IgD-negative memory B cell (primary cell): ENCODE data around the gene FCN2. TPM values are rescaled to one million over a fixed set of nuclear protein-coding genes. Genes with fewer than 3 reads are reported as not detected.
"Not testable (repeated sequence)": the region's sequence is repeated elsewhere in the genome, so short reads cannot be mapped to it uniquely, and the experiment has no call there.

Source experiments
- H3K27ac Mint-ChIP-seq, 3 donors: one replicate each; pipeline ENCODE4 v1.8.0; 2020 to 2022; ENCODE audit warnings: mild to moderate bottlenecking in 3 of 3, mixed read lengths in 3 of 3, moderate library complexity in 1 of 3
- H3K27me3 Mint-ChIP-seq: one replicate; pipeline ENCODE4 v1.8.0; 2021; ENCODE audit warnings: mixed read lengths
- H3K36me3 Mint-ChIP-seq: one replicate; pipeline ENCODE4 v1.8.0; 2020; ENCODE audit warnings: mild to moderate bottlenecking, mixed read lengths
- H3K4me1 Mint-ChIP-seq, 3 donors: one replicate each; pipeline ENCODE4 v1.8.0; 2020 to 2022; ENCODE audit warnings: mixed read lengths in 3 of 3, mild to moderate bottlenecking in 1 of 3
- H3K4me3 Mint-ChIP-seq, 4 donors: one replicate each; pipeline ENCODE4 v1.8.0; 2020 to 2022; ENCODE audit warnings: mild to moderate bottlenecking in 4 of 4, mixed read lengths in 4 of 4, moderate library complexity in 3 of 4
- H3K9me3 Mint-ChIP-seq, 3 donors: one replicate each; pipeline ENCODE4 v1.8.0; 2020 to 2021; ENCODE audit warnings: mixed read lengths in 3 of 3, mild to moderate bottlenecking in 1 of 3
- polyA plus RNA-seq: library from polyadenylated mRNA; unstranded; fragments of 300-500 nt; fragmentation: Illumina TruSeq; gene quantifications from one replicate; pipeline ENCODE4 v1.2.3, GENCODE V29; 2021

The FCN2 gene
- polyA plus RNA-seq, 1 donor from 2014 or later: not detected

GRCh38 chr9:134855900-134856377 is 24.7 kb upstream of the FCN2 start:
- Mint-ChIP-seq H3K9me3 (peaks cover 2 to 8% (median 4%) of the 10 kb centered on the region in 3 donors), H3K36me3 (no peaks in the 10 kb centered on the region), H3K27me3 (peaks cover 13% of the 10 kb centered on the region), H3K4me3 (no peak overlapping the region), H3K27ac (no peak overlapping the region), H3K4me1 (no peaks in the 10 kb centered on the region)

DNA sequence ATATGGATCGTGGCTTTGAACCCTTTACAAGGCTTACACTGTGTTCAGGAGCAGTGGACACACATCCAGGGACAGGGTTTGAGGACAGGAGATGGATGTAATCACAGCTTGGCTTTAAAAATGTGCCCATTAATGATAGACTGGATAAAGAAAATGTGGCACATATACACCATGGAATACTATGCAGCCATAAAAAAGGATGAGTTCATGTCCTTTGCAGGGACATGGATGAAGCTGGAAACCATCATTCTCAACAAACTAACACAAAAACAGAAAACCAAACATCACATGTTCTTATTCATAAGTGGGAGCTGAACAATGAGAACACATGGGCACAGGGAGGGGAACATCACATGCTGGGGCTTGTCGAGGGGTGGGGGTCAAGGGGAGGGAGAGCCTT is 23.2 kb upstream of the FCN2 start:
- H3K27ac Mint-ChIP-seq, H3K36me3 Mint-ChIP-seq: not testable (repeated sequence)

GRCh38 chr9:134858051-134858841 is 22.4 kb upstream of the FCN2 start:
- H3K27ac Mint-ChIP-seq: peak overlapping the region in 1 of 3 donors; percentile 34
- H3K36me3 Mint-ChIP-seq: no peaks in the 10 kb centered on the region
- H3K4me1 Mint-ChIP-seq: no peaks in the 10 kb centered on the region
- H3K27me3 Mint-ChIP-seq: peaks cover 13% of the 10 kb centered on the region
- peaks cover 5 to 8% (median 6%) of the 10 kb centered on the region in 3 donors for H3K9me3 Mint-ChIP-seq
- H3K4me3 Mint-ChIP-seq: peak overlapping the region in 1 of 4 donors; percentile 61

More for the DNA sequence above, 23.2 kb upstream of the FCN2 start:
- not testable (repeated sequence) for H3K4me3 Mint-ChIP-seq, H3K9me3 Mint-ChIP-seq, H3K4me1 Mint-ChIP-seq
- peaks cover 13% of the 10 kb centered on the region for H3K27me3 Mint-ChIP-seq

- Mint-ChIP-seq H3K4me1 (no peaks in the 10 kb centered on the region), H3K9me3 (peaks cover 5 to 8% (median 6%) of the 10 kb centered on the region in 3 donors), H3K27ac (no peak overlapping the region), H3K4me3 (no peak overlapping the region), H3K27me3 (peaks cover 9% of the 10 kb centered on the region), H3K36me3 (no peaks in the 10 kb centered on the region)
Observed at GRCh38 chr9:134860510-134860909, 20.1 kb upstream of the FCN2 start.

DNA sequence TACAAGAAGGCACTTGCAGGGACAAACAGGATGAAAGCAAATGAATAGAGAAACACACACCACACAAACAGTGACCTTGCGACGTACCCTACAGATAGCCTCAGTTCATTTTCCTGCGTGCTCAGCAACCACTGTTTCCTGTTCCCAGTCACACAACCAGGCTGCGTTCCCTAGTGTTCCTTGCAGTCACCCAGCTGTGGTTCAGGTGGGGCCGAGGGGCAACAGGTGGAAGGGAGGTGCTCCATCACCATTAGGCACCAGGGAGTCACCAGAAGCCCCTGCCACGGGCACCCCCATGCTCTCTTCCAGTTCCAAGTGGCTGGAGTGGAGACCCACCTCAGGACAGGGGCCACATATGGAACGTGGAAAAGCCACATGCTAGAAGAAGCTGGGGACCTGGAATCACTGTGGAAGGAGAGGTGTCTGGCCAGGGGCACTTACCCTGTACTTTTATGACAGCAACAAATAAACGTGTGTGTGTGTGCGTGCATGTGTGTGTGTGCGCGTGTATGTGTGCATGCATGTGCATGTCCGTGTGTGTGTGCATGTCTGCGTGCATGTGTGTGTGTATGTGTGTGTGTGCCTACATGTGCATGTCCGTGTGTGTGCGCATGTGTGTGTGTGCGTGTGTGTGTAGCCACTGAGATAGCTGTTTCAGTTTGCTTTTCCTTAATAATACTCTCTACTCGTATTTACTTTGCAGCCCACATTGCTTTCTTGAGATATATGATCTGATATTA is 18.8 kb upstream of the FCN2 start:
- Mint-ChIP-seq H3K4me3 (no peak overlapping the region), H3K4me1 (no peaks in the 10 kb centered on the region), H3K27me3 (peaks cover 8% of the 10 kb centered on the region), H3K9me3 (peaks cover 5 to 8% (median 6%) of the 10 kb centered on the region in 3 donors), H3K27ac (no peak overlapping the region), H3K36me3 (no peaks in the 10 kb centered on the region)

- no peaks in the 10 kb centered on the region for H3K27me3 Mint-ChIP-seq
- no peaks in the 10 kb centered on the region for H3K4me1 Mint-ChIP-seq
- peaks cover 3 to 8% (median 5%) of the 10 kb centered on the region in 3 donors for H3K9me3 Mint-ChIP-seq
- H3K4me3 Mint-ChIP-seq: no peak overlapping the region
- H3K36me3 Mint-ChIP-seq: no peaks in the 10 kb centered on the region
- H3K27ac Mint-ChIP-seq: no peak overlapping the region
Observed at GRCh38 chr9:134863306-134863902, 17.2 kb upstream of the FCN2 start.

- no peaks in the 10 kb centered on the region for H3K27me3 Mint-ChIP-seq
- H3K9me3 Mint-ChIP-seq: peaks cover 3 to 8% (median 5%) of the 10 kb centered on the region in 3 donors
- no peaks in the 10 kb centered on the region for H3K36me3 Mint-ChIP-seq
- H3K4me1 Mint-ChIP-seq: peaks cover 0 to 2% (median 0%) of the 10 kb centered on the region in 3 donors
- no peak overlapping the region for H3K4me3 Mint-ChIP-seq
- H3K27ac Mint-ChIP-seq: no peak overlapping the region
Observed at GRCh38 chr9:134863941-134864820, 16.4 kb upstream of the FCN2 start.

- Mint-ChIP-seq H3K27me3 (no peaks in the 10 kb centered on the region), H3K9me3 (peaks cover 3 to 8% (median 7%) of the 10 kb centered on the region in 3 donors), H3K36me3 (no peaks in the 10 kb centered on the region), H3K27ac (no peak overlapping the region), H3K4me3 (no peak overlapping the region), H3K4me1 (peaks cover 0 to 6% (median 2%) of the 10 kb centered on the region in 3 donors)
Observed at GRCh38 chr9:134864821-134865190, 15.8 kb upstream of the FCN2 start.

- H3K27ac Mint-ChIP-seq: peak overlapping the region in 1 of 3 donors; percentile 64
- peaks cover 0 to 4% (median 3%) of the 10 kb centered on the region in 3 donors for H3K9me3 Mint-ChIP-seq
- peak overlapping the region in 1 of 4 donors; percentile 49 for H3K4me3 Mint-ChIP-seq
- peaks cover 1% of the 10 kb centered on the region for H3K36me3 Mint-ChIP-seq
- H3K4me1 Mint-ChIP-seq: peaks cover 0 to 6% (median 2%) of the 10 kb centered on the region in 3 donors
- H3K27me3 Mint-ChIP-seq: no peaks in the 10 kb centered on the region
Observed at GRCh38 chr9:134867917-134868750, 12.5 kb upstream of the FCN2 start.

DNA sequence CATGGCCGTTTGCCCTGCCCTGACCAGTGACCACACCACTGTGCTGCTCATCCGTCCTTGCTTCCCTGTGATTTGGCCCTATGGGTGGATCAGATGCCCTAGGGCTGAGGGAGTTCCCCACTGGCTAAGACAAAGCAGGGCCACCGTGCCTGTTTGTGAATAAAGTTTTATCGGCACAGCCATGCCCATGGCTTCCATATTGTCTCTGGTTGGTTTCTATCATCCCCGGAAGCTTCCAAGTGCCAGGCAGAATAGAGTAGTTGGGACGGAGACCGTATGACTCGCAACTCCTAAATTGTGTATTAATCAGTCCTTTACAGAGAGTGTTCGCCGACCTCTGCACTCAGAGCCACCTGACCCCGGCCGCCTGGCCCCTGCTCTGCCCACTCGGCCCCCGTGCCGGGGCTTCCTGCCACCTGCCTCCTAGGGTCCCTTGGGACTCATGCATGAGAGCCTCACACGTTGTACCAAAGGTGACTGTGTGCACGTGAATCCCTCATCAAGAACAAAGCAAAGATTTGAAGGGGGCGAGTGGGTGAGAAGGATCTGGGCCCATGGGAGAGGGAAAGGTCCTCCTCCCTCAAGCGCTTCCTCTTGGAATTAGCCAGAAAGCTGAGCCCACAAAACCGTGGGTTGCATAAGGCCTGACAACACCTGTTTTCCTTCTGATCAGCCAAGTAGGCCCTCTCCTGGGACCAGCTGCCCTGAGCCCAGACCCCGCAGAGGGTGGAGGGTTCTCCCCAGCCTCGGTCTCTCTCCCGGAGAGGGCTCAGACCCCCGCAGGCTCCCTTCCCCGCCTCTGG is 11.7 kb upstream of the FCN2 start:
- H3K27me3 Mint-ChIP-seq: no peaks in the 10 kb centered on the region
- H3K27ac Mint-ChIP-seq: peak overlapping the region in 1 of 3 donors; percentile 64
- peaks cover 0 to 6% (median 2%) of the 10 kb centered on the region in 3 donors for H3K4me1 Mint-ChIP-seq
- peaks cover 1% of the 10 kb centered on the region for H3K36me3 Mint-ChIP-seq
- H3K9me3 Mint-ChIP-seq: peaks cover 0 to 5% (median 4%) of the 10 kb centered on the region in 3 donors
- H3K4me3 Mint-ChIP-seq: peak overlapping the region in 1 of 4 donors; percentile 73

- H3K9me3 Mint-ChIP-seq: peaks cover 0 to 5% (median 4%) of the 10 kb centered on the region in 3 donors
- peak overlapping the region in 1 of 4 donors; percentile 73 for H3K4me3 Mint-ChIP-seq
- peaks cover 1% of the 10 kb centered on the region for H3K36me3 Mint-ChIP-seq
- H3K27me3 Mint-ChIP-seq: no peaks in the 10 kb centered on the region
- no peak overlapping the region for H3K27ac Mint-ChIP-seq
- H3K4me1 Mint-ChIP-seq: peaks cover 0 to 6% (median 2%) of the 10 kb centered on the region in 3 donors
Observed at GRCh38 chr9:134869554-134870300, 10.9 kb upstream of the FCN2 start.

GRCh38 chr9:134870301-134870694 is 10.3 kb upstream of the FCN2 start:
- Mint-ChIP-seq H3K4me1 (peaks cover 0 to 6% (median 2%) of the 10 kb centered on the region in 3 donors), H3K4me3 (peak overlapping the region in 1 of 4 donors; percentile 23), H3K27ac (no peak overlapping the region), H3K36me3 (peaks cover 1% of the 10 kb centered on the region), H3K27me3 (no peaks in the 10 kb centered on the region), H3K9me3 (peaks cover 0 to 5% (median 4%) of the 10 kb centered on the region in 3 donors)
